ENCODE results near the gene TRAM2. TPM values are rescaled to one million over a fixed set of nuclear protein-coding genes. Genes with fewer than 3 reads are reported as not detected.
A peak's percentile ranks its signal among the peaks of the same experiment; 100 is the strongest.

TRAM2 gene
- total RNA-seq, 4 donors from 2014 or later: 8.3 to 17.7 (median 14.7) TPM

DNA sequence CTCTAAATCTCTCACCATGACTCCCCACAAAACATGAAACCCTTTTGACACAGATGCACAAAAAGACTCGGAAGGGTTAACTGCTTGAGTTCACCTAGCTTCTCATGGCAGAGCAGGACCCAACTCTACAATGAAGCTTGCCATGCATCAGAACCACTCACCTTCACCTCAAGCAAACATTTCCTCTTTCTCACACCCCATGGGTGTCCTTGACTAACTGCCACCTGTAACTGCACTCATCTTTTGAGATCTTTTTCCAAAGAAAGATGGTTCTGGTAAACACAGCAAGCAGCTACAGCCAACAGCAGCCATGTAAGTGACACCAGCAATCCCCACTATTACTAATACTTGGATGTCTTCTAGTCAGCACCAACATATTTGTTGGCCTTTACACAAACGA, 80.2 kb downstream of the TRAM2 start:
- Histone ChIP-seq H3K27me3 (no peaks in the 10 kb centered on the region), H3K9me3 (no peaks in the 10 kb centered on the region), H3K27ac (peak overlapping the region in 2 of 4 donors; percentile 29 to 78), H3K4me3 (no peak overlapping the region), H3K4me1 (peaks cover 0 to 13% (median 4%) of the 10 kb centered on the region in 4 donors), H3K36me3 (peaks cover 0 to 1% (median 0%) of the 10 kb centered on the region in 3 donors)
- TF ChIP-seq, protein P1, sequence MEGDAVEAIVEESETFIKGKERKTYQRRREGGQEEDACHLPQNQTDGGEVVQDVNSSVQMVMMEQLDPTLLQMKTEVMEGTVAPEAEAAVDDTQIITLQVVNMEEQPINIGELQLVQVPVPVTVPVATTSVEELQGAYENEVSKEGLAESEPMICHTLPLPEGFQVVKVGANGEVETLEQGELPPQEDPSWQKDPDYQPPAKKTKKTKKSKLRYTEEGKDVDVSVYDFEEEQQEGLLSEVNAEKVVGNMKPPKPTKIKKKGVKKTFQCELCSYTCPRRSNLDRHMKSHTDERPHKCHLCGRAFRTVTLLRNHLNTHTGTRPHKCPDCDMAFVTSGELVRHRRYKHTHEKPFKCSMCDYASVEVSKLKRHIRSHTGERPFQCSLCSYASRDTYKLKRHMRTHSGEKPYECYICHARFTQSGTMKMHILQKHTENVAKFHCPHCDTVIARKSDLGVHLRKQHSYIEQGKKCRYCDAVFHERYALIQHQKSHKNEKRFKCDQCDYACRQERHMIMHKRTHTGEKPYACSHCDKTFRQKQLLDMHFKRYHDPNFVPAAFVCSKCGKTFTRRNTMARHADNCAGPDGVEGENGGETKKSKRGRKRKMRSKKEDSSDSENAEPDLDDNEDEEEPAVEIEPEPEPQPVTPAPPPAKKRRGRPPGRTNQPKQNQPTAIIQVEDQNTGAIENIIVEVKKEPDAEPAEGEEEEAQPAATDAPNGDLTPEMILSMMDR (IDR thresholded peaks at IDR 0.05): no peak
- no peak for TF ChIP-seq POLR2A (IDR thresholded peaks at IDR 0.05)
- DNase-seq: no peak

DNA sequence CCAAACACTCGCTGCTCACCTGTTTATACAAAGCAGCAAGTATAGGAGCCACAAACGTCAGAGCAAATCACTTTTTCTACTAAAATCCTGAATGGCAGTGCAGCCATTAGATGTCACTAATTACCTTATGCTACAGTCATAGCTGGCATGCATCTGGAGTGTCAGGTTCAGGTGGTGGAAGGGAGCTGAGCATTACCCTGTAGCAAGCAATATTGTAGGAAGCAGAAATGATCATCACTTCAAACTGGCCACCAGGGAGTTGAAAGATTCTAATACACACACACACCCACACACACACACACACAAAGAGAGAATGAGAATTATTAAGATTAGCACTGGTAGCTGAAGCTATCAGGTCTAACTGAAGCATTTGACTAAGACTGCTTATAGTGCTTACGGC, 80.9 kb downstream of the TRAM2 start:
- TF ChIP-seq POLR2A (IDR thresholded peaks at IDR 0.05): no peak
- TF ChIP-seq, protein P1 (IDR thresholded peaks at IDR 0.05): no peak
- Histone ChIP-seq H3K27me3 (no peaks in the 10 kb centered on the region), H3K27ac (peak overlapping the region in 2 of 4 donors; percentile 29 to 78), H3K36me3 (no peaks in the 10 kb centered on the region), H3K4me1 (peaks cover 0 to 13% (median 4%) of the 10 kb centered on the region in 4 donors), H3K9me3 (no peaks in the 10 kb centered on the region), H3K4me3 (no peak overlapping the region)
- DNase-seq: no peak

DNA sequence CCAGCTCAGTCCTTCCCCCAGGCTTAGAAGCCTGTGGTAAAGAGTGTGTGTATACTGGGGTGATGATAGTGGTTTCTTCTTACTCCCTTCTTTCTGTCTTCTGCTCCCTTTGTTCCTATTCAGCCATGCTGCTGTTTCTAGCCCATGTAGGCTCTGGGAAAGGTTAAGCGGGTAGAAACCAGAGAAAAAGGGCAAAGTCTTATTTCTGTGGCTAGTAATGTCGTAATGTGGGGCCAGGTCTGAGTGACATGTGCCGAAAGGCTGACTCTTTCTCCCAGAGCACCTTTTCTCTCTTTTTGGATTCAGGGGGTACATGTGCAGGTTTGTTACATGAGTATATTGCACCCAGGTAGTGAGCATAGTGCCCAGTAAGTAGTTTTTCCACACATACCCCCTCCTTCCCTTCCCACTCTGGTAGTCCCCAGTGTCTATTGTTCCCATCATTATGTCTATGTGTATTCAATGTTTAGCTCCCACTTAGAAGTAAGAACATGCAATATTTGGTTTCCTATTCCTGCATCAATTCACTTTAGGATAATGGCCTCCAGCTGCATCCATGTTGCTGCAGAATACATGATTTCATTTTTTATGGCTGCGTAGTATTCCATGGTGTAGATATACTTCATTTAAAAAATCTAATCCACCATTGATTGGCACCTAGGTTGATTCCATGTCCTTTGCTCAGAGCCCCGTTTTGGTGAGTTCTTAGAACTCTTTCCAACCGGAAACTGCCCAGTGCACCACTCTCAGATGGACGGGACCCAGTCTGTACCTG, 82.4 kb downstream of the TRAM2 start:
- no peak for DNase-seq
- H3K9me3 ChIP-seq: no peaks in the 10 kb centered on the region
- peak overlapping the region in 1 of 4 donors; percentile 14 for H3K27ac ChIP-seq
- H3K36me3 ChIP-seq: no peaks in the 10 kb centered on the region
- TF ChIP-seq, protein P1 (IDR thresholded peaks at IDR 0.05): no peak
- TF ChIP-seq POLR2A (IDR thresholded peaks at IDR 0.05): no peak
- H3K4me3 ChIP-seq: no peak overlapping the region
- H3K4me1 ChIP-seq: peaks cover 0 to 13% (median 4%) of the 10 kb centered on the region in 4 donors
- no peaks in the 10 kb centered on the region for H3K27me3 ChIP-seq

DNA sequence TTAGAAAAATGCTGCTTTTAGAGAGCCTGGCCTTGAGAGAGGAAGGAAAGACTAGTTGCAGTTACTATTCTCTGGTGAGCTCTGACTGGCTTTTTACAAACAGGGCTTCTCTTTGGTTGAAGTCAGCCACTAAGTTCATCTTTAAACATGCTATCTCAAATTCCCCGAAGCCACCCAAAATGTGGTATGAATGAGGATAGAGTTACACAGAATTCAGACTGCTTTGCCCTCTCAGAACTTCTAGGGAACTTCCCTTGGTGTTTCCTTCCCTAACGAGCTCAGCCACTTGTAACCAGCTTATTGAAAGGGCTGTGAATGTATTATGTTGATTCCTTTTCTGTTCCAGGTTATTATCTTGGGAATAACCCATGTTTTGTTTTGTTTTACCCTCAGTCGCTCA, 83.2 kb downstream of the TRAM2 start:
- H3K27me3 ChIP-seq: no peaks in the 10 kb centered on the region
- no peak for DNase-seq

DNA sequence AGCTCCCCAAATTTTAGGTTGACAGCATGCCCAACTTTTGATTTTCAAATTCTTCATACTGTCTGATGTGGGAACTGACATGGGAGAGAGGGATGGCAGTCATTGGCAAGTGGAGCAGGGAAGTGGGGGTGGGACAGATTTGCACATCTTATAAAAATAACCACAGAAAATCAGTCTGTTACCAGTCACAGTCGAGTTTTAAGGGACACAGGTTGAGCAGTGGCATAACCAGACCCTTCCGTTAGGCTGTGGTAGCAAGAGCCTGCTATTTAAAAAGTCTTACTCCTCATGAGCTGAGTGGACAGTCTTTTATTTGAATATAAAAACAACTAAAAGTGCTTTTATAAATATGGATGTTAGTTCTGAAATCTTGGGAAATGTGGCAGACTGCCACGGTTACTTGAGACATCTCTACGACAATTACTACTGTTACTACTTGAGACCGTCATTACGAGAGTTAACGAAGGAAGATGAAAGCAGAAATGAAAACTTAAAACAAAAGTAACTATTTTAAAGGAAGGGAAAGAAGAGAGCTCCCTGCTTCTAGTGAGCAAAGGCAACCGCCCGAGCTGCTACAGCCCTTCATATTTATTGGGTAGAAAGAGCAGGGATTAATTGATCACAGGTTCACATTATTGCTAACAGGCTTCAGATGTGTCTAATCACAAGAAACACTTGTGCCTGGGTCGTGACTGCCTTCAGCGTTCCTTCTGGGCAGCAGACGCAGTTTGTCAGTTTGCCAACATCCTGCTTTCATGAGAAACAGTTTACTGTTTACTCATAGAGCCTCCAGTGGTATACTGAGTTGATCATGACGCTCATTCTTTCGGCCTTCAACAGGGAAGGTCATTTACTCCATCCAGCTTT, 85.4 kb downstream of the TRAM2 start:
- H3K27ac ChIP-seq: peak overlapping the region; percentile 57 to 68 (median 64)
- TF ChIP-seq POLR2A (IDR thresholded peaks at IDR 0.05): no peak
- TF ChIP-seq, protein P1 (IDR thresholded peaks at IDR 0.05): no peak
- peak overlapping the region in 2 of 4 donors; percentile 15 to 21 for H3K4me3 ChIP-seq

More for the DNA sequence above, 83.2 kb downstream of the TRAM2 start:
- Histone ChIP-seq H3K4me3 (no peak overlapping the region), H3K27ac (peak overlapping the region in 1 of 4 donors; percentile 14), H3K4me1 (peaks cover 0 to 13% (median under 1%) of the 10 kb centered on the region in 4 donors), H3K36me3 (no peaks in the 10 kb centered on the region), H3K9me3 (no peaks in the 10 kb centered on the region)
- TF ChIP-seq, protein P1 (IDR thresholded peaks at IDR 0.05): no peak
- TF ChIP-seq POLR2A (IDR thresholded peaks at IDR 0.05): no peak

More for the DNA sequence above, 85.4 kb downstream of the TRAM2 start:
- Histone ChIP-seq H3K27me3 (no peaks in the 10 kb centered on the region), H3K36me3 (no peaks in the 10 kb centered on the region), H3K4me1 (no peaks in the 10 kb centered on the region), H3K9me3 (no peaks in the 10 kb centered on the region)
- peak in 1 of 3 donors; percentile 45 for DNase-seq
